GM21786 (cell line): ENCODE measurements around the gene ABCB11.
"Not testable (repeated sequence)": the region's sequence is repeated elsewhere in the genome, so short reads cannot be mapped to it uniquely, and the experiment has no call there.

Experiments used
- ATAC-seq: cut with Tn5 transposase; IDR thresholded peaks from one replicate; pipeline ENCODE4 v1.9.1; 2021; ENCODE audit not compliant: unreplicated experiment

The ABCB11 gene

GRCh38 chr2:168939061-168939460 lies 92.1 kb downstream of the ABCB11 start:
- ATAC-seq = no peak

- ATAC-seq = no peak
Measured at GRCh38 chr2:168935810-168936581, 95.1 kb downstream of the ABCB11 start.

DNA sequence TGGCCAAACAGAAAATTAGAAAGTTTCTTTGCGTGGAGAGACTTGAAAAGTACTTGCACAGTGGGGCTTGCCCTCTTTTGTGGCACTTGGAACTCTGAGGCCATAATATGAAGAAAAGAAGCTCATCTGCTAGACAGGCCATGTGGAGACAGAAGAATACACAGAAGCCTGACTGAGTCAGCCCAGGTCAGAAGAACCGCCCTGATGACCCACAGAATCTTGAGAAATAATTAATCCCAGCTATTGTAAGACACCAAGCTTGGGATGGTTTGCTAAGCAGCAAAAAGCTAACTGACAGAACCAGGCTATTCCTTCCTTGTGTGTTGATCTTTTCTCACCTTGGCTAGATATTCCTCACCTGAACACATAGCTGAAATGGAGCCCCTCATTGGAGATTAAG lies 96.3 kb downstream of the ABCB11 start:
- no peak for ATAC-seq

GRCh38 chr2:168932174-168932573 lies 99.0 kb downstream of the ABCB11 start:
- ATAC-seq = not testable (repeated sequence)

DNA sequence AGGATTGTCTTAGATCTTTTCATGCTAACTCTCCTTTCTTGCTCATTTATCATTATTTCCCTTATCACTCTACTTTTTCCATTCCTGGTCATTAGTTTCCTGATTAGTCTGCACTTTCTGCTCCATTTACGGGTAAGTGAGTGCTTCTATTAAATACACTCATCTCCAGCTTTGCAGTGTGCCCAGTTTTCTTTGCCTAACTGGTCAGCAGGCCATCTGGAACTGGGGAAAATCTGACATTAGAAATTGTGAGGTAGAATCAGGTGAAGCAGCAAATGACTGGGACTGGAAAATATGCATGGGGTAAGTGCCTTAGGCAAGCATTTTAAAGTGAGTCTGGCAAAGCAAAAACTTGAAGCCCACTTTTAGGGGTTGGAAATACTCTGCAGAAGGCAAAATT lies 100.9 kb downstream of the ABCB11 start:
- ATAC-seq = no peak

GRCh38 chr2:168929031-168929430 lies 102.1 kb downstream of the ABCB11 start:
- no peak for ATAC-seq

GRCh38 chr2:168928113-168928831 lies 102.9 kb downstream of the ABCB11 start:
- no peak for ATAC-seq

DNA sequence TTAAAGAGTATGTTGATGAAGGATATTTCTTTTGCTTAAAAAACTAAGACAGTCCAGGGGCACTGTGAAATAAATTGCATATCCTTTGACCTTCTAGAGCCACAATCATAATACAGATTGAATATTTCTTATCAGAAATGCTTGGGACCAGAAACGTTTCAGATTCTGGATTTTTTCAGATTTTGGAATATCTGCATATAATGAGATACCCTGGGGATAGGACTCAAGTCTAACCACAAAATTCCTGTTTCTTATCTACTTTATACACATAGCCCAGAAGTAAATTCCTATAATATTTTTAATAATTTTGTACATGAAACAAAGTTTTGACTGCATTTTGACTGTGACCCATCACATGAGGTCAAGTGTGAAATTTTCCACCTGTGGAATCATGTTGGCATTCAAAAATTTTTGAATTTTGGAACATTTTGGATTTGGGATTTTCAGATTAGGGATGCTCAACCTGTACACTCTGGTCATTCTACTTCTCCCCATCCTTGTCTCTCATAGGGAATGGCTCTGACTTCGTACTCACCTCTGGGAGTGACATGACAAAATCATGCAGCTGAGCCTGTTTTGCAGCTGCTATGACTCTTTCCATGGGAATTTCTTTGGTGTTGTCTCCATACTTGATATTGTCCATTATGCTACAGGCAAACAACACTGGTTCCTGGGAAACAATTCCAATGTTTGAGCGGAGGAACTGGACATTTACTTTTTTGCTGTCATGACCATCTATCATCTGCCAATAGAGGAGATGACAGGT lies 104.3 kb downstream of the ABCB11 start:
- no peak for ATAC-seq

- no peak for ATAC-seq
Measured at GRCh38 chr2:168920504-168921157, 110.5 kb downstream of the ABCB11 start.

- ATAC-seq = no peak
Measured at GRCh38 chr2:168916331-168916675, 114.8 kb downstream of the ABCB11 start.

DNA sequence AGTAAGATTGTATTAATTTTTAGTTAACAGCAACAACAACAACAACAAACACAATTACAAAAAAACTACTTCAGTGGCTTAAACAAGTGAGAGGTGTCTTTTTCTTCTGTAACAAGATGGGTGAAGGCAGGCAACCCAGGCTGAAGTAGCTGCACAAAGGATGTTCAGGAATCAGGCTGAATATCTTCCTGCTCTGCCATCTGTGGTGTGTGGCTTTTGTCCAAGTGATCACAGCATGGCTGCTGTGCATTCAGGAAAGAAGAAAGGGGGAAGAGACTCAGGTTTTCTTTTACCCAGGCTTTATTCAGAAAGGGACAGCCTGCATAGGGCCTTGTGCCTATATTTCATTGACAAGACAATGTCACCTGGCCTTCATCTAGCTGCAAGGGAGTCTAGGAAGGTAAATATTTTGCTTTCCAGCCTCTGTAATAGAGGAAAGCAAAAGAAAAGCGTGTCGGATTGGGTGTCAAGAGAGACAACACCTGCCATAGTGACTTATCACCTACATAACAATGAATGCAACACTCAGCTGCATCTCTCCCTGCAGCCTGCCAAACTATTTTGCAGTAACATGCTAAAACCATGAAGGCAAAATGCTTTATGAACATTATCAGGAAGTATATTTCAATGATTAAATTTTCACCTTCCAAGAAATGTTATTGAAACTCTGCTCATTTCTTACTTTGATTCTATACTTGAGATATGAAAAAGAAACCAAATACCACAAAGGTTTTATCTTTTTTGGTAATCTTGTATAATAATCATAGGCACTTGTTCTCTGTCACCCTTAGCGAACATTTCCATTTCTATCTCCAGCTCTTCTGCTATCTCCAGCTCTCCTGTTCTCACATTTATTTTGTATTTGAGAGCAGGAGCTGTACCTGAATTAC lies 115.4 kb downstream of the ABCB11 start:
- no peak for ATAC-seq

- no peak for ATAC-seq
Measured at GRCh38 chr2:168913495-168913894, 117.6 kb downstream of the ABCB11 start.

DNA sequence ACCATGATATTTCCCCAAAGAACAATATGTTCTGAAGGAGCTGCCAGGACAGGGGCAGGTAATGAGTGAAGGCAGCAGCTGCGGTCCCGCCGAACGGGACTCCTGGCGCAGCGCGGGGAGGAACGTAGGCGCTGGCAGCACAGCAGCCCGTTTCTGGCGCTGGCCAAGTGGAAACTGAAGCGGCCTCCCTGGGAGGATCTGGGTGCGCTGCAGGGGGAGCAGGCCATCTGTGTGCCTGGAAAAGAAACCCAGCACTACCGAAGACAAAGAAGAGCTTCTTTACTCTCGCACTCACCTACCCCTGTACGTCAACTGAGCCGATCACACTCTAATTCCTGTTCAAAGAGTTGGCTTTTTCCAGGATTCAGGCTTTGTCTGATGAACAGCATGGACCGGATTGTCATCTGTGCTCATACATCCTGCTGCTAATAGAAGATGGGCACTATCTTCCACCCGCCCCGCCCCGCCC lies 118.2 kb downstream of the ABCB11 start:
- no peak for ATAC-seq

DNA sequence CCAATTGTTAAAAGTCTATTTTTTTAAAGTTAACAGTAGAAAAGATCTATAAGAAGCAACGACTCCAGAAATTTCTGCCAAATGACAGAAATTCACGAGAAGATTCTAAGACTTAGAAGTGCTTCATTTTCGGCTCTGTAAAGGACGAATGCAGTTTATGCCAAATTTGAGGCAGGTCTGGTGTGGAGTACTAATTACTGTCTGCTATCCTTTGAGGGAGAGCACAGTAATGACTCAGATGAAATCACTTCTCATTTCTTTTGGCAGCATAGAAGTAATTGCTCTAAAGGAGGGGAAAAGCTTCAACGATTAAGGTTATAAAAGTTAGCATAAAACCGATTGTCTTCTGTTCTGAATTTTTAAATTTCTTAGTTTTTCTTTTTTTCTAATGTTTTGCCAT lies 118.7 kb downstream of the ABCB11 start:
- no peak for ATAC-seq

GRCh38 chr2:168910330-168910729 lies 120.8 kb downstream of the ABCB11 start:
- ATAC-seq = no peak

DNA sequence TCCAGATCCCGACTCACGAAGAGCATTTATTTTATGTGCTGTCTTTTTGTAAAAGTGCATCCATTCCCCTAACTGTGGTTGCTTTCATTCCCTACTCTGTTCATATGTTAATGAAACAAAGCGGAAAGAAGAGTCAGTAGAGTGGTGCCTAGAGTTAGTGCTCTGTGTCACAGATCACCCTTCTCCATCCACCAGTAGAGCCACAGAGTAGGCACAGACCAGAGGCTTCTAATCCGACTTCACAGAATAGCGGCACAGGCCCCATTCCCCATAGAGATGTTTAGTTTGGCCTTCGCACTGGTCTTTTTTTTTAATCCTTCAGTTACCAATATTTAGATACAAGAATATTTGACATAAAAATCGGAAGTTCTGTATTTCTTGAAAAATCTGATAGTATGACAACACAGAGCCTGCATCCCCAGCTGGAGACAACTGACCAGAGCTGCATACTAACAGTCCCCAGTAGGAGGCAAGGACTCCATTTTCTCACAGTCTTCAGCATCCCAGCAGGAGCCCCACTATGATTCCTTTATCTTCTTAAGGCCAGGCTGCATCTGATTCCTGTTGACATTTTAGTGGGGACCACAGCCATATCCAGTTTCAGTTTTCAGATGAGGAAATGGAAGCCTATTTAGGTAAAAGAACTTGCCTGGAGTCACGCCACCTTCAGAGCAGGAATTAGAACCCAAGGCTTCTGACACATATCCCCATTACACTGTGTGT lies 123.0 kb downstream of the ABCB11 start:
- ATAC-seq = no peak

GRCh38 chr2:168904358-168904757 lies 126.8 kb downstream of the ABCB11 start:
- ATAC-seq = no peak

DNA sequence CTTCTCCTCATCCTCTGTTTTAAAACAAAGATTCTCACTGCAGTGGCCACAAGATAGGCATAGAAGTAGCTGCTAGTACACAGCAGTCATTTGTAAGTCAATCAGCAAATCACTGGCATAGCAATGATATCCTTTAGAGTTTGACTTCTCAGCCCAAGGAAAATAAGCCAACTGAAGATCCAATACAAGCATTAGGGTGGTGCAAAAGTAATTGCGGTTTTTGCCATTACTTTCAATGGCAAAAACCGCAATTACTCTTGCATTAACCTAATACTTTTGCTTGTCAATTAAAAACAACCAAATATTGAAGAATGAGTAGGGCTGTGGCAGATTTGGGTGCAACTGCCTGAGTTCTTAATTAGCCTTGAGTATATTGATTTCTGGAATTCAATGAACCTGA lies 127.2 kb downstream of the ABCB11 start:
- no peak for ATAC-seq

DNA sequence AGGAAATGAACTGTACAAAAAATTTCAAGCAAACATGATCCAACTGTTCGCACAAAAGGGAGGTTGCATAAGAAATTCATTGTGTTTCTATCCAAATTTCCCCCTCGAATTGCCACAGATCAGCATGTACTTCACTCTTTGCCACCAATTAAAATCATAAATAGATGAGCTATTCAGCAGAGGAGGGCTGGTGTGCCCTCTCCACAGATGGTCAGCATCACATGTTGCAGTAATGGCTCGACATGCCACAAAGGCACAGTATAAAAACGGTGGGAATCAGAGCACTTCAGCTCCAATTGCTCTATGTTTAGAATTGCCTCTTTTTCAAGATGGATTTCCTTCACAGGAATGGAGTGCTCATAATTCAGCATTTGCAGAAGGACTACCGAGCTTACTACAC lies 130.1 kb downstream of the ABCB11 start, which contains the start of gene G6PC2:
G6PC2 (plus strand) TSS at position 289 of the 400 bp plus-strand sequence; CDS start at position 330, 41 bp downstream.
- ATAC-seq = no peak
